Liver (tissue), 9 donors: ENCODE data around the gene C16orf78. TPM values are rescaled to one million over a fixed set of nuclear protein-coding genes. Genes with fewer than 3 reads are reported as not detected.

Source experiments
- DNase-seq: peaks from one replicate; pipeline ENCODE4 v3.0.0-alpha.2; 2017; ENCODE audit warnings: low spot score
- H3K27ac ChIP-seq, 2 donors: one replicate each; pipeline ENCODE4 v1.7.0; 2013; ENCODE audit warnings: inconsistent platforms in 2 of 2, low read length in 2 of 2, control low read depth in 1 of 2, low read depth in 1 of 2, mild to moderate bottlenecking in 1 of 2
- H3K27me3 ChIP-seq, 4 donors: one replicate each; pipeline versions ENCODE4 v1.6.1 to v1.7.0; 2013; ENCODE audit warnings: low read length in 3 of 4, inconsistent platforms in 1 of 4, mild to moderate bottlenecking in 1 of 4, moderate library complexity in 1 of 4; ENCODE audit not compliant: control insufficient read depth in 4 of 4, insufficient read depth in 4 of 4
- H3K36me3 ChIP-seq, 4 donors: one replicate each; pipeline versions ENCODE4 v1.6.1 to v1.7.0; 2013; ENCODE audit warnings: low read length in 3 of 4, mild to moderate bottlenecking in 3 of 4, low read depth in 1 of 4, moderate library complexity in 1 of 4; ENCODE audit not compliant: control insufficient read depth in 4 of 4, insufficient read depth in 3 of 4
- H3K4me1 ChIP-seq, 4 donors: one replicate each; pipeline versions ENCODE4 v1.6.1 to v1.7.0; 2013; ENCODE audit warnings: low read length in 3 of 4, mild to moderate bottlenecking in 3 of 4, moderate library complexity in 1 of 4; ENCODE audit not compliant: control insufficient read depth in 4 of 4, insufficient read depth in 4 of 4
- H3K4me3 ChIP-seq, 3 donors: one replicate each; pipeline versions ENCODE4 v1.6.1 to v1.7.0; 2013; ENCODE audit warnings: low read length in 3 of 3, control low read depth in 1 of 3, low read depth in 1 of 3, mild to moderate bottlenecking in 1 of 3
- H3K9ac ChIP-seq, 2 donors: one replicate each; pipeline ENCODE4 v1.7.0; 2013; ENCODE audit warnings: low read length in 2 of 2, mild to moderate bottlenecking in 2 of 2, moderate library complexity in 2 of 2, control low read depth in 1 of 2, low read depth in 1 of 2
- H3K9me3 ChIP-seq, 4 donors: one replicate each; pipeline versions ENCODE4 v1.6.1 to v1.7.0; 2013; ENCODE audit warnings: low read length in 3 of 4; ENCODE audit not compliant: control insufficient read depth in 4 of 4
- FOXA1 ChIP-seq: IDR thresholded peaks from 2 replicates; pipeline ENCODE4 v1.6.1; 2016; ENCODE audit warnings: antibody characterized with exemption
- GABPA ChIP-seq, 2 donors: IDR thresholded peaks in 1 of 2; conservative IDR thresholded peaks in 1 of 2; 2 replicates each; pipeline ENCODE4 v1.6.1; 2016; ENCODE audit warnings: antibody characterized with exemption in 2 of 2, mild to moderate bottlenecking in 1 of 2, moderate library complexity in 1 of 2
- HNF4A ChIP-seq, 2 donors: conservative IDR thresholded peaks; 2 replicates each; pipeline ENCODE4 v1.6.1; 2016; ENCODE audit warnings: antibody characterized with exemption in 2 of 2, mild to moderate bottlenecking in 2 of 2
- HNF4G ChIP-seq: IDR thresholded peaks from 2 replicates; pipeline ENCODE4 v1.6.1; 2016; ENCODE audit warnings: antibody characterized with exemption
- JUND ChIP-seq, 2 donors: IDR thresholded peaks; 2 replicates each; pipeline ENCODE4 v1.6.1; 2016; ENCODE audit warnings: antibody characterized with exemption in 2 of 2
- NR2F2 ChIP-seq: IDR thresholded peaks from 2 replicates; pipeline ENCODE4 v1.6.1; 2016; ENCODE audit warnings: antibody characterized with exemption
- RAD21 ChIP-seq, 2 donors: IDR thresholded peaks; 2 replicates each; pipeline ENCODE4 v1.6.1; 2016; ENCODE audit warnings: antibody characterized with exemption in 2 of 2, mild to moderate bottlenecking in 2 of 2
- RXRA ChIP-seq, 2 donors: IDR thresholded peaks; 2 replicates each; pipeline ENCODE4 v1.6.1; 2017 to 2018; ENCODE audit warnings: antibody characterized with exemption in 2 of 2, mild to moderate bottlenecking in 1 of 2
- SP1 ChIP-seq: IDR thresholded peaks from 2 replicates; pipeline ENCODE4 v1.6.1; 2018; ENCODE audit warnings: antibody characterized with exemption, mild to moderate bottlenecking
- TAF1 ChIP-seq: conservative IDR thresholded peaks from 2 replicates; pipeline ENCODE4 v1.6.1; 2016; ENCODE audit warnings: antibody characterized with exemption, mild to moderate bottlenecking
- YY1 ChIP-seq: IDR thresholded peaks from 2 replicates; pipeline ENCODE4 v1.6.1; 2016; ENCODE audit warnings: antibody characterized with exemption, mild to moderate bottlenecking
- WGBS: extraction: QIAGEN DNeasy Blood & Tissue Kit; methylation state at CpG from one replicate; pipeline ENCODE4 v1.1.7; 2013; 5-methylcytosine and 5-hydroxymethylcytosine counted together
- polyA plus RNA-seq, 2 donors: library from polyadenylated mRNA; stranded (reverse) in 1 of 2; unstranded in 1 of 2; fragments of 200-250 nt in 1 of 2; fragments of >200 nt in 1 of 2; fragmentation: Nextera tagmentation in 1 of 2; extraction: Ambion mirVana in 1 of 2; gene quantifications; one replicate each; pipeline versions ENCODE4 v1.2.1 to v1.2.3, GENCODE V29; 2013 to 2015
- total RNA-seq, 2 donors: library from RNA; depleted of rRNA; stranded (reverse); fragments of >200 nt; gene quantifications; one replicate each; pipeline ENCODE4 v1.2.3, GENCODE V29; 2014
- TF ChIP-seq, protein P1 (sequence below): IDR thresholded peaks from 2 replicates; pipeline ENCODE4 v1.6.1; 2016; ENCODE audit warnings: antibody characterized with exemption
- TF ChIP-seq, protein P2 (sequence below): IDR thresholded peaks from 2 replicates; pipeline ENCODE4 v1.6.1; 2016; ENCODE audit warnings: antibody characterized with exemption, mild to moderate bottlenecking
- donor health status: healthy.
- donor health status: healthy.
- donor health status: healthy.
- donor health status: healthy.
- donor health status: healthy.

The C16orf78 gene
- total and polyA plus RNA-seq, 4 donors: not detected

DNA sequence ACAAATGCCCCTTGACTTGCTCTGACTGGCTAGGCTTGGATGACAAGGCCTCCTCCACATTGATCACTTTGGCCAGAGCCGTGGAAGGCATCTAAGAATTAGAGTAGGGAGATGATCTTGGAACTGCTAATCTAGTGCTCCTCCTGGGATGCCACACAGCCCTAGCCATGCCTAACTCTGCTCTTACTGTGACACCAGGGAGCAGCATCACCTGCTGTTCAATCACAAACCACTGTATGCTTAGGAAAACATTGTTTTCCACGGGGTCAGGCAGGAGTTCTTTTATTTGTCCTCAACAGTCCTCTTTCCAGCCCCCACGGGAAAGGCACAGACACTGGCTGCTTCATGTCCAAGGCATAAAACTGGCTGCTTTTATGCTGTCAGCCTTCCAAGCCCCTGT is 46.3 kb downstream of the C16orf78 start:
- no peak for DNase-seq
- H3K36me3 ChIP-seq: no peaks in the 10 kb centered on the region
- TF ChIP-seq FOXA1: no peak
- no peak for TF ChIP-seq YY1
- TF ChIP-seq RXRA (IDR thresholded peaks at IDR 0.05): no peak
- TF ChIP-seq, protein P1, sequence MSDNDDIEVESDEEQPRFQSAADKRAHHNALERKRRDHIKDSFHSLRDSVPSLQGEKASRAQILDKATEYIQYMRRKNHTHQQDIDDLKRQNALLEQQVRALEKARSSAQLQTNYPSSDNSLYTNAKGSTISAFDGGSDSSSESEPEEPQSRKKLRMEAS: no peak
- no peak overlapping the region for H3K4me3 ChIP-seq
- H3K27me3 ChIP-seq: no peaks in the 10 kb centered on the region
- H3K27ac ChIP-seq: no peak overlapping the region
- H3K9me3 ChIP-seq: no peaks in the 10 kb centered on the region
- no peak overlapping the region for H3K9ac ChIP-seq
- no peaks in the 10 kb centered on the region for H3K4me1 ChIP-seq
- WGBS: 35% methylated on average over 3 of the region's 3 CpGs

DNA sequence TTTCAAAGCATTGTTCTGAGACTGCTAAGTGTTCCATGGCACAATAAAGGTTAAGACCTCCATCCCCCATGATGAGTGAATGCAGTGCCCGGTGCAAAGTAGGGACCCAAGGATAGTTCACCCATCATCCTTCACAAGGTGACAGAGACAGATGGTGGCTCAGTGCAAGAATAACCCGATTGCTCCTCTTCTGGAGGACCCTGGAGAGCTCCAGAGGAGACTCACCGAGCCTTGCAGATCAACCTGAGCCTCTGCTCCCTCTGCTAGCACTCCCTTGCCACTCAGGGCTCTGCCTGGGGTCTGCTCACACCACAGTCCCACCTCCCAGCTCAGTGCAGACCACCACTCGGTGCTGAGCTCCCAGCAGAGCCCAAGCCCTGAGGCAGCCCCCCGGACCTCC is 49.3 kb downstream of the C16orf78 start:
- Histone ChIP-seq H3K9me3 (no peaks in the 10 kb centered on the region), H3K27ac (no peak overlapping the region), H3K36me3 (no peaks in the 10 kb centered on the region), H3K4me3 (no peak overlapping the region), H3K9ac (no peak overlapping the region), H3K4me1 (no peaks in the 10 kb centered on the region), H3K27me3 (no peaks in the 10 kb centered on the region)
- TF ChIP-seq HNF4A (conservative IDR thresholded peaks at IDR 0.05): no peak
- no peak for TF ChIP-seq TAF1
- TF ChIP-seq YY1: no peak
- no peak for TF ChIP-seq HNF4G
- TF ChIP-seq SP1: no peak
- no peak for TF ChIP-seq RXRA (IDR thresholded peaks at IDR 0.05)
- DNase-seq: no peak
- 55% methylated on average over 5 of the region's 5 CpGs for WGBS

DNA sequence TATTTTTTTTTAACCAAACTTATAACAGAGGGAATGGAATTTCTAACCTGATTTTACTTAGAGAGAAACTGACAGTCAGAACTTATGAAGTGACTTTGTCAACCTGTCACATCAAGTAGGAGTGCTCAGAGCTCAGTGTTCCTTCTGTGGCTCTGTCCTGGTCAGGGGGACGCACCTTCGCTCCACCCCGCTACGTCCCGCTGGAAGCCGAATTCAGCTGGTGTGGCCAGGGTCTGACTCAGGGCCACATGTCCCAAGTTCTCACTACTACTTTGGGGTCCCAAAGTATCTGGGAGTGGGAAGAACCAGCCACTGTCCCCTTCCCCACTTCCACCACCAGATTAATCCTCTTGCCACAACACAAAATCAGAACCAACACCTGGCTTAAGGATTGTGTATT is 51.4 kb downstream of the C16orf78 start:
- Histone ChIP-seq H3K9me3 (peaks cover 0 to 5% (median under 1%) of the 10 kb centered on the region in 4 donors), H3K9ac (no peak overlapping the region), H3K27ac (no peak overlapping the region), H3K36me3 (no peaks in the 10 kb centered on the region), H3K4me1 (no peaks in the 10 kb centered on the region), H3K27me3 (no peaks in the 10 kb centered on the region), H3K4me3 (no peak overlapping the region)
- DNase-seq: no peak
- TF ChIP-seq HNF4A (conservative IDR thresholded peaks at IDR 0.05) (no peak), NR2F2 (no peak)
- 96% methylated on average over 6 of the region's 6 CpGs for WGBS

DNA sequence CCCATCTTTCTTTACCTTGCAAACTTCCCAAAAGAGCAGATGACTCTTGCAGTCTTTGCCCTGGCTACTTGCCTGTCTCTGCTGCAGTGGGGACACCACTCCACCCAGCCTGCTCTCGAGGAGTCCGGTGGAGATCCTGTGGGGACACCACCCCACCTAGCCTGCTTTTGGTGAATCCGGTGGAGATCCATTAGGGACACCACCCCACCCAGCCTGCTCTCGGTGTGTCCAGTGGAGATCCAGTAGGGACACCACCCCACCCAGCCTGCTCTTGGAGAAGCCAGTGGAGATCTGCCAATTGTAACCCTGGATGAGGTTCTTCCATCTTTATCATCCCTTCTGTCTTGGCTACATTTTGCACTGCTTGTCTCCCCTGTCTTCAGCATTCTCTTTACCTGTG is 54.2 kb downstream of the C16orf78 start:
- Histone ChIP-seq H3K9ac (no peak overlapping the region), H3K9me3 (peaks cover 0 to 5% (median under 1%) of the 10 kb centered on the region in 4 donors), H3K4me3 (no peak overlapping the region), H3K27ac (no peak overlapping the region), H3K36me3 (no peaks in the 10 kb centered on the region), H3K27me3 (no peaks in the 10 kb centered on the region), H3K4me1 (no peaks in the 10 kb centered on the region)
- TF ChIP-seq, protein P2, sequence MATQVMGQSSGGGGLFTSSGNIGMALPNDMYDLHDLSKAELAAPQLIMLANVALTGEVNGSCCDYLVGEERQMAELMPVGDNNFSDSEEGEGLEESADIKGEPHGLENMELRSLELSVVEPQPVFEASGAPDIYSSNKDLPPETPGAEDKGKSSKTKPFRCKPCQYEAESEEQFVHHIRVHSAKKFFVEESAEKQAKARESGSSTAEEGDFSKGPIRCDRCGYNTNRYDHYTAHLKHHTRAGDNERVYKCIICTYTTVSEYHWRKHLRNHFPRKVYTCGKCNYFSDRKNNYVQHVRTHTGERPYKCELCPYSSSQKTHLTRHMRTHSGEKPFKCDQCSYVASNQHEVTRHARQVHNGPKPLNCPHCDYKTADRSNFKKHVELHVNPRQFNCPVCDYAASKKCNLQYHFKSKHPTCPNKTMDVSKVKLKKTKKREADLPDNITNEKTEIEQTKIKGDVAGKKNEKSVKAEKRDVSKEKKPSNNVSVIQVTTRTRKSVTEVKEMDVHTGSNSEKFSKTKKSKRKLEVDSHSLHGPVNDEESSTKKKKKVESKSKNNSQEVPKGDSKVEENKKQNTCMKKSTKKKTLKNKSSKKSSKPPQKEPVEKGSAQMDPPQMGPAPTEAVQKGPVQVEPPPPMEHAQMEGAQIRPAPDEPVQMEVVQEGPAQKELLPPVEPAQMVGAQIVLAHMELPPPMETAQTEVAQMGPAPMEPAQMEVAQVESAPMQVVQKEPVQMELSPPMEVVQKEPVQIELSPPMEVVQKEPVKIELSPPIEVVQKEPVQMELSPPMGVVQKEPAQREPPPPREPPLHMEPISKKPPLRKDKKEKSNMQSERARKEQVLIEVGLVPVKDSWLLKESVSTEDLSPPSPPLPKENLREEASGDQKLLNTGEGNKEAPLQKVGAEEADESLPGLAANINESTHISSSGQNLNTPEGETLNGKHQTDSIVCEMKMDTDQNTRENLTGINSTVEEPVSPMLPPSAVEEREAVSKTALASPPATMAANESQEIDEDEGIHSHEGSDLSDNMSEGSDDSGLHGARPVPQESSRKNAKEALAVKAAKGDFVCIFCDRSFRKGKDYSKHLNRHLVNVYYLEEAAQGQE: no peak
- TF ChIP-seq GABPA (IDR thresholded peaks at IDR 0.05 in 1 of 2, conservative IDR thresholded peaks at IDR 0.05 in 1 of 2) (no peak), NR2F2 (no peak), JUND (IDR thresholded peaks at IDR 0.05) (no peak), RAD21 (IDR thresholded peaks at IDR 0.05) (no peak), TAF1 (no peak)
- no peak for DNase-seq
- 95% methylated on average over 4 of the region's 4 CpGs for WGBS
